Activated T-cell treated with anti-CD3 and anti-CD28 coated beads, Interleukin-2, amount 50 U/mL, for 48 hours (primary cell): ENCODE results near the gene ALOX5.
"Not testable (repeated sequence)": the region's sequence is repeated elsewhere in the genome, so short reads cannot be mapped to it uniquely, and the experiment has no call there.

Experiments
- DNase-seq, 2 experiments: peaks; one replicate each; pipeline ENCODE4 v3.0.0-alpha.2; 2020

The ALOX5 gene

DNA sequence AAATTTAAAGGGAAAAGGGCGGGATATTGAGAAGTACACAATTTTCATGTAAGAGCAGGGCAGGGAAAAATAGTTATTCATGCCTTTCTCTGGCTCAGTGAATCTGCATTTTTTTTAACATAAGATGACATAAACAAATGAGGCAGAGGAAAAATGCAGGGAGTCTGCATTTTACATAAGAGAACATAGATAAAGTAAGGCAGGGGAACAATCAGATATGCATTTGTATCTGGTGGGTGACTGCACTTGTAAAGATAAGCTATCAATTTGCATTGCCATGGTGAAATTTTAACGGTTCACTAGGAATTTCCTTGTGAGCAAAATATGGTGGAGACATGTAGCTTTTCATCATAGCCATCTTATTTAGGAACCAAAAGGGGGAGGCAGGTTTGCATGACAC, 33.5 kb downstream of the ALOX5 start:
- no peak for DNase-seq

DNA sequence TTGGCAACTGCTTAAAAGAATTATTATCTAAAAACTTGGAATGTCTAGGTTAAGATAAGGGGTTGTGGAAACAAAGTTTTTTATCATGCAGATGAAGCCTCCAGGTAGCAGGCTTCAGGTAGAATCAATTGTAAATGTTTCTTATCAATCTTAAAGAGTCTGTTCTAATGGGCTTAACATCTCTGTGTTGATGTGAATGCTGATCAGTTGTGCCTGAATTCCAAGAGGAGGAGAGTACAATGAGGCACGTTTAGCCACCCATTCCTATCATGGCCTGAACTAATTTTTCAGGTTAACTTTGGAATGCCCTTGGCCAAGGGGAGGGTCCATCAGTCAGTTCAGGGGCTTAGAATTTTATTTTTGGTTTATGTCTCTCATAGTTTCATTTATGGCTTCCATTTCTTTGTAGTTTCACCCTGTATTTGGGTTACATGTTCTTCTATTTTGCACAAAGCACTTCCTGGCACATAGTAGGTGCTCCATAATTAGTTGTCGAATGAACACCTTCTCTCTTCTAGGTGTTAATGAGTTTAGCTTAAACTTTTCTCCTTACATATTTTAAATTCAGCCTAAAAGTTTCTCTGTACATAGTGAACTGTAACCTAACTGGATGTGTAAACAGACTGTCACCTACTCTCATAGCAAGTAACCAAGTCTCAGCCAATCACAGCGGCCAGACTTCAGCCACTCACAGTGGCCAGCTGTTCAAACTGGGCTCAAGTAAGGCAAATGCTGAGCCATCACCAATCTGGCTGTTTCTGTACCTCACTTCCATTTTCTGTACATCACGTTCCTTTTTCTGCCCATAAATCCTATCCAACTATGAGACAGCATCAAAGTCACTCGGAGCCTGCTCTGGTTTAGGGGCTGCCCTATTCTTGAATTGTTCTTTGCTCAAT, 34.7 kb downstream of the ALOX5 start:
- DNase-seq = no peak

DNA sequence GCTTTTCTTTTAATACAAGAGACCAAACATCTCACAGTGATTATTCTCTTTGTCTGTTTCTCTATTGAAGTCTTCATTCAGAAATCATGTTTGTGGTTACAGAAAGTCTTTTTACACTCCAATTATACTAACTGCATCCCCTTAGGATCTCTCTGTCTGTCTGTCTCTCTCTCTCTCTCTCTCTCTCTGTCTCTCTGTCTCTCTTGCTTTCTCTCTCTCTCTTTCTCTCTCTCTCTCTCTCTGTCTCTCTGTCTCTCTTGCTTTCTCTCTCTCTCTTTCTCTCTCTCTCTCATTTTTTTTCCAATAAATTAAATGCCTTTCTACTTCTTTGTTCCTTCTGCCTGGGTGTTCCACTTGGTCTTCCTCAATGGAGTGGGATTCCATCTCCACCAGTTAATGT, 35.3 kb downstream of the ALOX5 start:
- not testable (repeated sequence) for DNase-seq

DNA sequence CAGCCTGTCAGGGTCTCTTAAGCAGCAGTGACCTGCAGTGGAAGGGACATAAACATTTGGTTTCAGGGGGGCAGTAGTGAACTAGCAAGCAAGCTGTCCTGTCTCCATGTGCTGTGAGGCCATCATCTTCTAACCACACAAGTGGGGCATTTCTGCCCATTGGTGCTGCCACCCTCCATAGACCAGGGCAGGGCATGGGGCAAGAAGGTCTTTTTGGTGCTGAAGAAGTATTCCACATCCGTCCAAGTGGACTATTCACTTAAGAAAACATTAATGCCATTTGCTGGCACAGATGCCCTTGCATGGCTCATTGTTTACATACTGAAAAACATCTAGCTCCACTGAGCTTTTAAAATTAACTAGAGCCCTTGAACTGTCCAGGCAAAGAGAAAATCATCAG, 35.8 kb downstream of the ALOX5 start:
- no peak for DNase-seq

DNA sequence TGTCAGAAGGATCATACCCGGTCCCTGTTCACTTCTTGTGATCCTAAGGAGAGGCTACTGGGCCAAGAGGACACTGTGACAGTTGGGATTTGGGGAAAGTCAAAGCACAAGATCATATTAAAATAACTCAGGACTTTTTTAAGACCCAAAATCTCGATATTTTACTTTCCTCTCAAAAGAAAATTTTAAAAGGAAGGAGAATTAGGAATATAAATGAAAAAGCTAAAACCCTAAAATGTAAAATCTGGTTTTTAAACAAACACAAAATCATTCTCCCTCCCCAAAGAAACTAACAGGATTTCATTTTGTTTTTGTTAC, 36.4 kb downstream of the ALOX5 start:
- DNase-seq = no peak

- no peak for DNase-seq
Measured at GRCh38 chr10:45410807-45411606, 37.0 kb downstream of the ALOX5 start.

GRCh38 chr10:45411607-45411940, 37.6 kb downstream of the ALOX5 start:
- DNase-seq = no peak

- DNase-seq = not testable (repeated sequence)
Measured at GRCh38 chr10:45415062-45415461, 41.0 kb downstream of the ALOX5 start.

GRCh38 chr10:45416603-45417002, 42.6 kb downstream of the ALOX5 start:
- no peak for DNase-seq

DNA sequence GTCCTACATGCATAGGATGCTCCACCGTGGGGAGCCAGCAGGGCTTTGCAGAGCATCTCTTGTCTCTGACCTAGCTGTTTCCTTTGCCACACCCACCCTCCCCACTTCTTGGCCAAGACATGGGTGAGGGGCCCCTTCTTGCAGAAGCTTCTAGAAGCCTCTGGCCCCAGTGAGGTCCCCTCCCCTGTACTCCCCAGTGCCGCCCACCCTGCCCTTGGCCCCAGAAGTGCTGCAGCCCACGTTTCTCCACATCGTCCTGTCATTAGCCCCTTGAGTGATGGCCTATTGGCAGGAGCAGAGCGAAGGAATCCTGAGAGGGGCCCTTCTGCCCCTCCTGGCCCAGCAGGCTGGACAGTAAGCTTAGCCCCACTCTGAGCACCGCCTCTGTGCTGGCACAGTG, 43.7 kb downstream of the ALOX5 start:
- no peak for DNase-seq

DNA sequence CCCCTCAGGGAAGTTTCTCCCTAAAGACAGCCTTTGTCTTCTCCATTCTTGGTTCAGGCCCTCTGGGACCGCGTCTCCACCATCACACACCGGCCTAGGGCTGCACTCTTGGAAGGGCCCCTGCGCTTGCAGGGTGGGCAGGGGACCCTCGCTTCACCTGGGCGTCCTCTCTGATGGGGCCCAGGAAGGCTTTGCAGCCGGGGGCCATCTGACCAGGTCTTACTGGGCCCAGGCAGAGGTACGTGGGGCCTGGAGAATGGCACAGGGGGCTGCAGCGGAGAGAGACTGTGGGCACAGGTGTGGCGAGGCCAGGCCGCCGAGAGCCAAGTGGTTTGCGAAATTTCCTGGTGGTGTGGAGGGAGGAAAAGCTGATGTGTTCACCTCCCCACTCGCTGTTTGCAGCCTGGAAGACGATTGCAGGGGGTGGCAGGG, 44.4 kb downstream of the ALOX5 start:
- no peak for DNase-seq

DNA sequence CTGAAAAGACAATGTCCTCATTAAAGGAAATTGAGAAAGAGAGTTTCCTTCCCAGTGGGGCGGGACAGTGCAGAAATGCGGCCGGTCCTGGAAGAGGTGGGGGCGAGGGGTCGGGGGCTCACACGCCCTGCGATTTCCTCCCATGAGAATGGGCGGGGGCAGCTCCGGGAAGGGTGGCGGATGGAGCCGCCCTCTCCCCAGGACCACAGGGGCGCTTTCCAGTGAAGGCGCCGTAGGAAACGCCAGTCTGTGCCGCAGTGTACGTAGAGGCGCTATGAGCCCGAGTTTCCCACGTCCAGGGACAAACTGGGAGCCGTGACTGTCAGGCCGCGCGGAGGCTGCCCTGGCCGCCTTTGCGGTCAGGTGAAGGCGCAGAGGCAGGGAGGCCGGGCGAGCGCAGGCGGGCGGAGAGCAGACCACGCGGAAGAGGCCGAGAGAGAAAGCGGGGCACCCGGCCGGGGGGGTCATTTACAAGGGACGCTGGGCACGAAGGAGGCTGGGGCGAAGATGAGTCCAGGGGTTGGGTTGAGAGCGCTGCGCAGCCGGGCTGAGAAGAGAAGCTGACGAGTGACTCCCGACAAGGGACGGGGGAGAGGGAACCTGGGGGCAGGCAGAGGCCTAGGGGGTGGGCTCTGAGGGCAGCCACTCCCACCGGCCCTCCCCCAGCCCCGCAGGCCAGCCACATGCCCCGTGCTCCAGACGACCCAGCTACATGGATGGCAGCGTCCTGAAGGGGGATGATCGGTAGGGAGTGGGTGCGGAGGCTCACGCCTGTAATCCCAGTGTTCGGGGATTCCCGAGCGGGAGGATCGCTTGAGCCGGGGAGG, 45.0 kb downstream of the ALOX5 start:
- peak; percentile 61 to 73 for DNase-seq

- no peak for DNase-seq
Measured at GRCh38 chr10:45419676-45420025, 45.6 kb downstream of the ALOX5 start.

- DNase-seq = peak; percentile 54 to 67
Measured at GRCh38 chr10:45420453-45421192, 46.6 kb downstream of the ALOX5 start.

DNA sequence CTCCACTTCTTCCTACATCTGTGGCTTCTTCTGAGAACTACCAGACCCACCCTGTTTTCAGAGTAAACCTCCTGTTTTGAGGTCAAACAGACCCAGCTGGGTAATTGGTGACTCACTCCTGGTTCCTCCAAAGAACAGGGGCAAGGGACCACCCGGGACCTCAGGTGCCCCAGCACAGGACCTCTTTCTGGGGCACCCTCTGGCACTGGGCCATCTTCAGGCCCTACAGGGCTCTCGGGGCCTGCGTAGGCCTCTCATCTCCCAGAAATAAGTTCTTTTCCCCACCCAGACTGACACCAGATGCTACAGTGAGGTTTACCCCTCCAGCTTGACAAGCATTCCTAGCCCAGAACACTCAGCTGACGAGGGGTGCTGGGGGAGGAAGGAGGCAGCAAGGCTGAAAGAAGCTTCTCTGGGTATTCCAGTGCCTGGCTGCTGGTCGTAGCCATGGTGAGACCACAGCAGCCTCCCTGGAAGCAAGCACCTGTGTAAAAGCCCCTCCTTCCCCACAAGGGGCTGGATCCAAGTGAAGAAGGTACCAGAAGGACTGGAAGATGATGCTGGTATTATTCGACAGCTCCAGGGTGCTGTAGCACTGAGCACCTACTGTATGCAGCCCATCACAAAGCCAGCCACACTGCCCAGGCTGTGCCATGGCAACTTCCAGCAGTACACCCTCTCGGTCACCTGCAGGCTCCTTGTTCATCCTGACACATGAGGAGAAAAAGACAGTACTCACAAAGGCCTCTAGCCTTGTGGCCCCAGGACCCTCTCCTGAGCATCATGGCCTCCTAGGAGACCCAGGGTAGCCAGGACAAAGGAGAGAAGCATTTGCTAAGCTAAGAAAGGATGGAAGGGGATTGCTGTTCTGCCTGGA, 47.4 kb downstream of the ALOX5 start:
- DNase-seq = peak; percentile 34 to 47

DNA sequence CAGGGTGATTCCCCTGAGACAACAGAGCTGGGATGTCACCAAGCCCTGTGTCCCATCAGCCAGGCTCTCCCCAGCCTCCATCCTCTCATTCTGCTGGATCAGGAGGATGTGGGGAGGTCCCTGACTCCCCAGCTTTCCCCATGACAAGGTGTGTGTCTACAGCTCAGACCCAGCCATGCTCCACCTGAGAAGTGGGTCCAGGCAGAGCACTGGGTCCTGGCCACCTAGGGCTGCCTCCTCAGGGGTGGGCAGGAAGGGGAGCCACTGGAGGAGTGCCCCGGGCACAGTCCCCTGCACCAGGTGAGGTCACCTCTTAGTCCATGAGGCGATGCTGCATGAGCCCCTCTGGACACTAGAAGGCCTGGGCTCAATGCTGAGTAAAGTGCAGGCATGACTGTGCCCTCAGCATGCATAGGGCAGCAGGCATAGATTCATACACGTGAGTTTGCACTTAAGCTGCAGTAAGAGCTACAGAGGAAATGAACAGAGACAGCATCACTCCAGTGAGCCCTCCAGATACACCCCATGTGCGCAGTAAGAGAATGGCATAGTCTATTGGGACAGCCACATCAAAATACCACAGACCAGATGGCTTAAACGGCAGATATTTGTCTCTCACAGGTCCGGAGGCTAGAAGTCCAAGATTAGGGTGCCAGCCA, 48.3 kb downstream of the ALOX5 start:
- no peak for DNase-seq

- DNase-seq = no peak
Measured at GRCh38 chr10:45422866-45423659, 49.0 kb downstream of the ALOX5 start.

- no peak for DNase-seq
Measured at GRCh38 chr10:45423976-45424499, 50.0 kb downstream of the ALOX5 start.

- no peak for DNase-seq
Measured at GRCh38 chr10:45424668-45425404, 50.8 kb downstream of the ALOX5 start.
